Stimulated activated memory B cell treated with anti-CD40 and anti-IgM and Interleukin-4, amounts not matched to agents 10 μg/mL and 1 μg/mL and 100 μg/mL, for 72 hours (primary cell): ENCODE results near the gene RAPGEF2.

ENCODE experiments used
- ATAC-seq: fragments of 150-1000 bp; cut with Tn5 transposase; 2 replicates; pipeline ENCODE4 v1.10.0; 2021
- H3K27ac Mint-ChIP-seq: one replicate; pipeline ENCODE4 v1.8.0; 2022; ENCODE audit warnings: mild to moderate bottlenecking, mixed read lengths
- H3K27me3 Mint-ChIP-seq: one replicate; pipeline ENCODE4 v1.8.0; 2022; ENCODE audit warnings: mixed read lengths
- H3K36me3 Mint-ChIP-seq: one replicate; pipeline ENCODE4 v1.8.0; 2022; ENCODE audit warnings: mixed read lengths
- H3K4me1 Mint-ChIP-seq: one replicate; pipeline ENCODE4 v1.8.0; 2022; ENCODE audit warnings: mixed read lengths
- H3K4me3 Mint-ChIP-seq: one replicate; pipeline ENCODE4 v1.8.0; 2022; ENCODE audit warnings: mild to moderate bottlenecking, moderate library complexity, mixed read lengths
- H3K9me3 Mint-ChIP-seq: one replicate; pipeline ENCODE4 v1.8.0; 2022; ENCODE audit warnings: mixed read lengths

The RAPGEF2 gene

DNA sequence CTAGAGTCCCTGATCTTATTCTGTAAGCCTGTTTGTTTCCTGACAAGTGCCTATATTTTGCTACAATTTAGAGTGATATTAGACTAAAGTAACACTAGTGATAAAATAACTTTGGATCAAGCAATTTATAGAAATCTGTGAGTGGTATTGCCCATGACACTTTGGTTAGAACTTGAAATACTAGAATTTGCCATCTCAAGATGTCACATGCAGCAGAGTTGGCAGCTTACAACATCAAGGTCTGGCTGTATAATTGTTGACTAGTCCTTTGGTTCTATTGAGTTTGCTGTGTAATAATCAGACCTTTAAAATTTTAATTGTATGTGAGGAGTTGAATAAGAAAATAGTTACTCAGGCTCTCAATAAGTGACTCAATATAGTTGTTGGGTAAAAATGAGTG lies 167.1 kb downstream of the RAPGEF2 start:
- Mint-ChIP-seq H3K4me3 (no peak overlapping the region), H3K9me3 (no peaks in the 10 kb centered on the region), H3K4me1 (peaks cover 12% of the 10 kb centered on the region), H3K36me3 (peaks cover 11% of the 10 kb centered on the region), H3K27me3 (no peaks in the 10 kb centered on the region), H3K27ac (no peak overlapping the region)
- no peak for ATAC-seq

DNA sequence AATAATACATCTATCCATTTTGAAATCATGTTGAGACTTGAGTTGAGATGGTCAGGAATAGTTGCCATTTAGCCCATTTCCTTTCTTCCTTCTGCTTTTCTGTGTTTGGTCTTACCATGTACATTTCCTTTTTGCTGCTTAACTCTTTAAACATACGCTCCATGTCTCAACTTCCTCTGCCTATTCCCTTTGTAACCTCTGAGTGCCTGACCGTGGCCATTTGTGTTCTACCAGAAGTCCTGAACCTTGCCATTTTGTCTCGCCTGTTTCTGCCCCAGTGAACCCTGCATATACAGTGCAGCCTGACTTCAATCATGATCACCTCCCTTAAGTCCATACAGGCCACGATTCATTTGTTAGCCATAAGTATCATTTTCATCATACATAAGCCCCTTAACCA lies 169.0 kb downstream of the RAPGEF2 start:
- no peak for ATAC-seq
- Mint-ChIP-seq H3K4me1 (peaks cover 6% of the 10 kb centered on the region), H3K36me3 (peaks cover 6% of the 10 kb centered on the region), H3K9me3 (no peaks in the 10 kb centered on the region), H3K27ac (no peak overlapping the region), H3K27me3 (no peaks in the 10 kb centered on the region), H3K4me3 (no peak overlapping the region)

DNA sequence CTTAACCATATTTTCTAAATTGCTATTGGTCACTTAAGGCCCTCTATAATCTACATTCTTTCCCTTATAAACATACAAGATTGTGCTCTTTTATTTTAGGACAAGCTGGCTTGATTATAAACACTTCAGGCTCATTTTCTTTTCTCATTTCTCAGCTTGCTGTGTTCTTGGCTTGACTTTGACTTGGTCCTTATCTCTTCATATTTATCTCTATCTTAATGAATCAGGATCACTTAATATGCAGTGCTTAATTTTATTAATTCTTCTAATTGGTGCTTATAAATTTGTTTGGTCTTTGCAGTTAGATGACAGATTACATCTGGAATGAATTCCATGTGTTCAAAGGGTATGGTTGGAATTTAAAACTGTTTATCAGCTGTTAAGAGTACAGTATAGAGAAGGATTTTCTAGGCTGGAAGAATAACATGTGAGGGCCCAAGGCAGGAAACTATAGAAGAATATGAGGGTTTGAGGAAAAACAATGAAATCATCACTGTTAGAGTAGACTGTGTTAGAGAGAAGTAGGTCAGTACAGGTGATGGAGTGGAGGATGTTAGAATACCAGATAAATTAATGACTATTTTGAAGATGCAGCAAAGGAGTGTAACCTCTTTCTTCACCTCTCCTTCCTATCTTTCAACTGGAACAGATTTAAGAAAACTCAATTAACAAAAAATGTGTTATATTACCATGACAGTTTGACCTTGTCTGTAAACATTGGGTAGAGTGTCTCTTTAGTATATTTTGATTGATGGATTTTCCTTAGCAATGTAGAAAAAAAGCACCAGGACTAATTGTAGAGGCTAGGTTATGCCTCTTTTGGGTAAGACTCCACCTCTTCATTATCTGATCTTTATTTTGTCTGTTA lies 169.6 kb downstream of the RAPGEF2 start:
- no peak overlapping the region for H3K4me3 Mint-ChIP-seq
- peaks cover 6% of the 10 kb centered on the region for H3K4me1 Mint-ChIP-seq
- H3K27me3 Mint-ChIP-seq = no peaks in the 10 kb centered on the region
- no peak for ATAC-seq
- peaks cover 9% of the 10 kb centered on the region for H3K36me3 Mint-ChIP-seq
- no peak overlapping the region for H3K27ac Mint-ChIP-seq
- H3K9me3 Mint-ChIP-seq = no peaks in the 10 kb centered on the region

DNA sequence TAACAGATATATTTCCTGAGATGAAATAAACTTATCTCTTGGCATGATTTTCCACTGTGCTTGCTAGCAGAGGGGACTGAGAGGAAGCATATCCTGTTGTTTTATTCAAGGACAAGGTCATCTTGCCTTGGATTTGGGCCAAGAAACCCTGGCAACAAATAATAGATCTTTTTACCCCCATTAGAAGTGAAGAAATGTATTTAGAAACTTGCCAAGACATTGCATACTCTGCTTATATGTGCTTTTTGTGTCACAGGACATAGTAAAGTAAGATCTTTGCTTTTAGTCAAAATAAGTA lies 170.2 kb downstream of the RAPGEF2 start:
- Mint-ChIP-seq H3K27me3 (no peaks in the 10 kb centered on the region), H3K4me3 (no peak overlapping the region), H3K36me3 (peaks cover 13% of the 10 kb centered on the region), H3K4me1 (peaks cover 6% of the 10 kb centered on the region), H3K9me3 (no peaks in the 10 kb centered on the region), H3K27ac (no peak overlapping the region)
- no peak for ATAC-seq

DNA sequence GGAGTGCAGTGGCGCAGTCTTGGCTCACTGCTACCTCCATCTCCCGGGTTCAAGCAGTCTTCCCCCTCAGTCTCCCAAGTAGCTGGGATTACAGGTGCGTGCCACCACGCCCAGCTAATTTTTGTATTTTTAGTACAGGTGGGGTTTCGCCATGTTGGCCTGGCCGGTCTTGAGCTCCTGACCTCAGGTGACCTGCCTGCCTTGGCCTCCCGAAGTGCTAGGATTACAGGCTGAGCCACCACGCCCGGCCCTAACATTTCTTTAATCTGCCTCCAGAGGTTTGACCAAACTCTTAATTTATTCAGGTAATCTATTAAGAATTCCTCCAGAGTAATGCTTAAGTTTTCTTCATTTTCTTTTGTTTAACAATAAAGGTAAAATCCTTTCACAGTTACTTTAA lies 171.0 kb downstream of the RAPGEF2 start:
- Mint-ChIP-seq H3K36me3 (peaks cover 13% of the 10 kb centered on the region), H3K4me1 (peaks cover 6% of the 10 kb centered on the region), H3K9me3 (no peaks in the 10 kb centered on the region), H3K4me3 (no peak overlapping the region), H3K27me3 (no peaks in the 10 kb centered on the region), H3K27ac (no peak overlapping the region)
- ATAC-seq = no peak

DNA sequence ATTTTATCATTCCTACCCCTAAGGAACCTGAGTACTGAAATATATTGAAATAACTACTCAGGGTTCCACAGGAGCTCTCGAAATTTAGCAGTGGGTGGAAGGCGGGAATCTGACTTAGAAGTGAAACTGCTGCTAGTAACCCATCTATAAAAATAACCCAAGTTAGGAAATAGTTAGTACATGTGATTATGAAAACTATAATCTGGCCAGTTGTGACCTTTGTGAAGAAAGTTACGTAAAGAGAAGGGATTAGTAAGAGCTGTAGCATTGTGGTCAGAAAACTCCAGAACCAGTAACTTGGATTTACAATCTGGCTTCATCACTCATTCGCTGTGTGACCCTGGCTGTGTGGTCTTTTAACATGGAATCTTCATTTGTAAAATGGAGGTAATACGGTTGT lies 175.5 kb downstream of the RAPGEF2 start:
- H3K36me3 Mint-ChIP-seq = peaks cover 19% of the 10 kb centered on the region
- no peak overlapping the region for H3K27ac Mint-ChIP-seq
- H3K27me3 Mint-ChIP-seq = no peaks in the 10 kb centered on the region
- no peak overlapping the region for H3K4me3 Mint-ChIP-seq
- H3K9me3 Mint-ChIP-seq = no peaks in the 10 kb centered on the region
- H3K4me1 Mint-ChIP-seq = no peaks in the 10 kb centered on the region
- no peak for ATAC-seq

DNA sequence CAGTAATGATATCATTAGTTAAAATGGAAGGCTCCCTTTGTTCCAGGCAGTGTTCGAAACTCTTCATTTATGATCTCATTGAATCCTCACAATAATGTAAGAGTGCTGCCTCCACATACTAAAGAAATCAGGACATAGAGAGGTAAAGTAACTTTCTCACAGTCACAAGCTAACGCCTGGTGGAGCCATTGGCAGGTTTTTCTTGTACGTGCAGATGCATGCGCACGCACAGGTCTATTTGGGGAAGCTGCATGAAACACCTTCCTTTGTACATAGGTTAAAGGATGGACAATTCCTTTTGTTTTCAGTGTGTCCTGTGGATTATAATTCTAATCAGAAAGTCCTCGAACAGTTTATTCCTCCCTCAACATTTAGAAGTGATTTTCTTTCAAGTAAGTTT lies 176.2 kb downstream of the RAPGEF2 start:
- no peaks in the 10 kb centered on the region for H3K27me3 Mint-ChIP-seq
- no peak overlapping the region for H3K27ac Mint-ChIP-seq
- H3K36me3 Mint-ChIP-seq = peaks cover 19% of the 10 kb centered on the region
- H3K4me1 Mint-ChIP-seq = no peaks in the 10 kb centered on the region
- no peak overlapping the region for H3K4me3 Mint-ChIP-seq
- ATAC-seq = no peak
- H3K9me3 Mint-ChIP-seq = no peaks in the 10 kb centered on the region

DNA sequence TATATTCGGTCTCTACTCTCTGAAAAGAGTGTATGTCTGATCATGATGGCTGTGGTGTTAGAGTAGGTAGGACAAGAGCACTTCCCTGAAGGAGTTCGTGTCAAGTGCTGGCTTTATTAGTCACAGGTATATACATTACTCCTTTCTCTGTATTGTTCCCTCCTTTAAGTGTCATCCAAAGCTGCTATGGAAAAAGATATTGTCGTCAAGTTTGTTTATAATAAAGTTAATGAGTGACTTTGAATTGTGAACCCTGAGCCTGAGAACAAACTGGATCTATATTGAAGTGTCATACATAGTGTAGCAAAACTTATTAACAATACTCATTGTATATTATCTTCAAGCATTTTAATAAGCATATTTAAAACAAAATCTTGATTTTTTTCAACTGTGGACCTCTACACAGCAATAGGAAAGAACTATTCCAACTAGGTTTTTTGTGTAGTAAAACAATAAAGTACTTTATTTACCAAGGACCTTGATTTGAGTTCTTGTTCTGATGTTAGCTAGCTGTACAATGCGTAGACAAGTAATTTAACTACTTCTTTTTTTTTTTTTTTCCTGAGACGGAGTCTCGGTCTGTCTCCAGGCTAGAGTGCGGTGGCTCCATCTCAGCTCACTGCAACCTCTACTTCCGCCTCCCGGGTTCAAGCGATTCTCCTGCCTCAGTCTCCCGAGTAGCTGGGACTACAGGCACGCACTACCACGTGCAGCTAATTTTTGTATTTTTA lies 177.7 kb downstream of the RAPGEF2 start:
- peaks cover 18% of the 10 kb centered on the region for H3K36me3 Mint-ChIP-seq
- H3K27ac Mint-ChIP-seq = no peak overlapping the region
- no peaks in the 10 kb centered on the region for H3K4me1 Mint-ChIP-seq
- no peak overlapping the region for H3K4me3 Mint-ChIP-seq
- ATAC-seq = no peak
- no peaks in the 10 kb centered on the region for H3K27me3 Mint-ChIP-seq
- no peaks in the 10 kb centered on the region for H3K9me3 Mint-ChIP-seq

DNA sequence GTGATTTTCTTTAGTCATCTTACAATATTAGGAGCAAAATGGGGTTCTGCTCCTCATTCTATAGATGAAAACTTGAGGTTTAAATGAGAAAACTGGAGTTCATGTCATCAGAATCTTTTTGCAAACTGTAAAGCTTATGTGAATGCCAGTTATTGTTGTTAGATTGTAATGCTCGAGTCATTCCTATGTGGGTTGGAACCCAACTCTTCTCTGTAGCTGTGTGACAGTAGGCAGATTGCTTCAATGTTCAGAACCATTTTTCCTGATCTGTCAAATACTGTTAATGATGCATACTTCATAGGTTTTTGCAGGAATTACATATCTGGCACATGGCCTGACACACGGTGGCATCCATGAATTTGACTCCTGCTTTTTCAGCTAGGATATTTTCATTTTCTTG lies 178.9 kb downstream of the RAPGEF2 start:
- Mint-ChIP-seq H3K9me3 (no peaks in the 10 kb centered on the region), H3K27me3 (no peaks in the 10 kb centered on the region), H3K27ac (no peak overlapping the region), H3K4me3 (no peak overlapping the region), H3K4me1 (no peaks in the 10 kb centered on the region), H3K36me3 (peaks cover 28% of the 10 kb centered on the region)
- no peak for ATAC-seq

DNA sequence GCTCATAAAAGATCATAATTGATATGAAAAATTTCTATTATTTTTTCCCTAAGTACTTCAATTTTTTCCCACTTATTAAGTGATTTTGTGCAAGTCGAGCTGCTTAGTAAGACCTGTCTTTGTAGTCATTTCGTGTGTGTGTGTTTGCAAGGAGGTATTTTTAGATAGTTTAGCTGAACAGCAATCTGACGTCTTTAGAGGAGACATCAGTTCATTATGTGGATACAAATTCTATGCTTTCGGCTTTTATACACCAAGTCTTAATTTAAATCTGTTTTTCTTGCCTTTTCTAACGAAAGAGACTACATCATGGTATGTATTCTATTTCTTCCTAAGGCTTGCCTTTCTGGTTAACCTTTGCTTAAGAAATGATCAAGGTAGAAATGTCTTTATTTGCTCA lies 179.4 kb downstream of the RAPGEF2 start:
- Mint-ChIP-seq H3K4me3 (no peak overlapping the region), H3K27ac (no peak overlapping the region), H3K36me3 (peaks cover 27% of the 10 kb centered on the region), H3K9me3 (no peaks in the 10 kb centered on the region), H3K27me3 (no peaks in the 10 kb centered on the region), H3K4me1 (no peaks in the 10 kb centered on the region)
- ATAC-seq = no peak

DNA sequence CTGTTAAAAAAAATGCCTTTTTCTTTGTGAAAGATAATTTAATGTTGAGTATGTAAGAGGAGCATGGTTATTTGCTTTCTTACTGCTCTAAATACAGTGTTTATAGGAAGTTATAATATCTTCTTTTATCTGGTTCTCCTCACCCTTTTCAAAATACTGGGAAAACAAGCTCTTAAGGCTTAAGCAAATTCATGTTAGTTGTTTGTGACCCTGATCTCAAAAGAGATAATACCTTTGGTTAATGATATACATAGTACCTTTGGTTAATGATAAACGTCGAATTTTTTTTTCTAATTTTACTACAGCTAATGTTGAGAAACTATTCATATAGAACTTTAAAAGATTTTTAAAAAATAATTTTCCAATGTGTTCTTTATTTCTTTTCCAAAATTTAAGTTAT lies 180.1 kb downstream of the RAPGEF2 start:
- H3K27ac Mint-ChIP-seq = no peak overlapping the region
- H3K4me3 Mint-ChIP-seq = no peak overlapping the region
- H3K27me3 Mint-ChIP-seq = no peaks in the 10 kb centered on the region
- no peaks in the 10 kb centered on the region for H3K4me1 Mint-ChIP-seq
- no peaks in the 10 kb centered on the region for H3K9me3 Mint-ChIP-seq
- no peak for ATAC-seq
- peaks cover 22% of the 10 kb centered on the region for H3K36me3 Mint-ChIP-seq

DNA sequence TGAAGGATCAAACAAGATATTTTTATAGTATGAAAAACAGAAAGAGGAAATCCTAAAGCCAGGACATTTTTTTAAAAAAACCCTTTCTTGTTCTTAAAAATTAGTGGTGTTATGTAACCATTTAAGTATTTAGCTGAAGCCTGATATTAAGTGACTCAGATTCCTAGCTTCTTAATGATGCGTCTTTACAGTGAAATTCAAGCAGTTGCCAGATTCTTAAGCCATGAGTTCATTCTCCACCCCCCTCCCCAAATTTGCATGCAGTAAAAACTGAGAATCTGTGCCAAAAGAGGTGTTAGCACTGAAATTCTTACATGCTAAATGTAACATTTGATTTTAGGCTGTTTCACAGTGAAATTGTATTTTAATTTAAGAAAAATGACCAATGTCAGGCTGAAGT lies 180.8 kb downstream of the RAPGEF2 start:
- no peak overlapping the region for H3K4me3 Mint-ChIP-seq
- no peaks in the 10 kb centered on the region for H3K9me3 Mint-ChIP-seq
- H3K4me1 Mint-ChIP-seq = no peaks in the 10 kb centered on the region
- H3K27ac Mint-ChIP-seq = no peak overlapping the region
- ATAC-seq = no peak
- H3K27me3 Mint-ChIP-seq = no peaks in the 10 kb centered on the region
- peaks cover 22% of the 10 kb centered on the region for H3K36me3 Mint-ChIP-seq

DNA sequence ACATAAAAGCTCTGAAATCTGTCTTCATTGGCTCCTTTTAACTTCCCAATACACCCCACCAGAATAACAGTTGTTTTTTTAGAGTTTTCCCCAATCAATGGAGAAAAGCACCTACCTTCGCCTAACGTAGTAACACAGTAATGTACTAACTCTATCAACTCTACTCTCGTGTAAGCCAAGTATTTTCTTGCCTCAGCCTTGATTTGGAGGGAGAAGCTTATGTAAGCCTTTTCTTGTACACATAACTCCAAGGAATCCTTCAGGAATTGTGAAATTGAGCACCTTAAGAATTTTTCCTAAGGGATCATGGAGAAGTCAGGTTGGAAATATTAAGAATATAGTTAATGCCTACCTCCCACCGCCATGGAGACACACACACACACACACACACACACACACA lies 181.2 kb downstream of the RAPGEF2 start:
- H3K4me1 Mint-ChIP-seq = no peaks in the 10 kb centered on the region
- H3K9me3 Mint-ChIP-seq = no peaks in the 10 kb centered on the region
- peaks cover 22% of the 10 kb centered on the region for H3K36me3 Mint-ChIP-seq
- no peak overlapping the region for H3K27ac Mint-ChIP-seq
- no peak for ATAC-seq
- H3K27me3 Mint-ChIP-seq = no peaks in the 10 kb centered on the region
- no peak overlapping the region for H3K4me3 Mint-ChIP-seq

DNA sequence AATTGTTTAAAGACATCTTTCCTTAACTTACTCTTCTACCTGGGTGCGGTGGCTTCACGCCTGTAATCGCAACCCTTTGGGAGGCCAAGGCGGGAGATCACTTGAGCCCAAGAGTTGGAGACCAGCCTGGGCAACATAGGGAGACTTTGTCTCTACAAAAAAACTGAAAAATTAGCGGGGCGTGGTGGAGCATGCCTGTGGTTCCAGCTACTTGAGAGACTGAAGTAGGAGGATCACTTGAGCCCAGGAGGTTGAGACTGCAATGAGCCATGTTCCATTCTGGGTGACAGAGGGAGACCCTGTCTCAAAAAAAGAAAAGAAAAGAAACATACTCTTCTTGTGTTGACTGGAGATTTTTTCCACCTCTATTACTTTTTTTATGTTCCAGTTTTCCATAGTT lies 181.9 kb downstream of the RAPGEF2 start:
- H3K36me3 Mint-ChIP-seq = peaks cover 18% of the 10 kb centered on the region
- H3K9me3 Mint-ChIP-seq = no peaks in the 10 kb centered on the region
- ATAC-seq = no peak
- H3K27ac Mint-ChIP-seq = no peak overlapping the region
- H3K4me3 Mint-ChIP-seq = no peak overlapping the region
- H3K27me3 Mint-ChIP-seq = no peaks in the 10 kb centered on the region
- no peaks in the 10 kb centered on the region for H3K4me1 Mint-ChIP-seq

DNA sequence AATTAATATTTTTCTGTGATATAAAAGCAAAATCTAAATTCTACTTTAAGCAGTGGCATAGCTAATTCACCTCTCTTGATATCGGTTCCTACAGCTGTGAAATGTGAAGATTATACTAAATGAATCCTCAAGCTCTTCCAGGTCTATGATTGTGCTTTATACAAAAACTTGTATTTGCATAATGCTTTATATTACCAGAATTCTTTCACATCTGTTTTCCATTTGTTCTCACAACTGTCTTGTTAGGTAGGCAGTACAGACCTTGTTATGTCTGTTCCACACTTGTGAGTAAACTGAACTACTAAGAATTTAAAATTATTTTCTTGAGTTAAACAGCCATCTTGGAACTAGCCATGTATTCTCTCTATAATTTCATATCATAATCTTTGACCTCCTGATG lies 184.9 kb downstream of the RAPGEF2 start:
- H3K27me3 Mint-ChIP-seq = no peaks in the 10 kb centered on the region
- peaks cover 20% of the 10 kb centered on the region for H3K36me3 Mint-ChIP-seq
- H3K27ac Mint-ChIP-seq = no peak overlapping the region
- H3K4me3 Mint-ChIP-seq = no peak overlapping the region
- no peaks in the 10 kb centered on the region for H3K4me1 Mint-ChIP-seq
- no peak for ATAC-seq
- no peaks in the 10 kb centered on the region for H3K9me3 Mint-ChIP-seq

DNA sequence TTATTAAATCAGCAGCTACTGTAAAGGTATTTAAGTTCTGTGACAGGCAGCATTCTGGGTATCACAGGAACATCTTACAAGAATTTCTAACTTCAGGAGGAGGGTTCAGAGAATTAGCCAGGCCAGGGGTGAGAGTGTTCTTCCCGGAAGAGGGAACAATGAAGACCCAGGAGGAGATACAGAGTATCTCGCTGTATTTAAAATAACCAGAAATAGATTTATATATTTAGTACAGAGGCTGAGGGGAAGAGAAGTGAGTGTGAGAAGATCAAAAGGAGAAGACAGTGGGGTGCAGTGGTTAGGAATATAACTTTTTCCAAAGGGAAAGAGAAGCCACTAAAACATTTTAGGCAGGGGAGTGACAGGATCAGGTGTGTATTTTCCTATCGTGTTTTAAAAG lies 186.8 kb downstream of the RAPGEF2 start:
- H3K4me1 Mint-ChIP-seq = no peaks in the 10 kb centered on the region
- H3K36me3 Mint-ChIP-seq = peaks cover 21% of the 10 kb centered on the region
- no peaks in the 10 kb centered on the region for H3K27me3 Mint-ChIP-seq
- peaks cover 3% of the 10 kb centered on the region for H3K9me3 Mint-ChIP-seq
- no peak overlapping the region for H3K27ac Mint-ChIP-seq
- no peak for ATAC-seq
- no peak overlapping the region for H3K4me3 Mint-ChIP-seq
